B cell (primary cell): ENCODE results near the gene AGBL3. TPM values are rescaled to one million over a fixed set of nuclear protein-coding genes. Genes with fewer than 3 reads are reported as not detected.

Experiments
- ATAC-seq: fragments of 200-7000 bp; cut with Tn5 transposase; one replicate; pipeline ENCODE4 v1.10.0; 2021; ENCODE audit warnings: low read depth, mild to moderate bottlenecking, moderate number of reproducible peaks, moderate library complexity
- CTCF ChIA-PET: fragments of 350-600 bp; sonication (Branson Sonifier 250); formaldehyde crosslinking; loops from one replicate; lab custom pipeline; 2021; ENCODE audit warnings: antibody characterized with exemption, inconsistent platforms; lab: Charles Lee
- POLR2A ChIA-PET: fragments of 350-600 bp; sonication (Branson Sonifier 250); formaldehyde crosslinking; loops from one replicate; lab custom pipeline; 2021; ENCODE audit warnings: antibody characterized with exemption; lab: Charles Lee
- DNase-seq: peaks from one replicate; pipeline ENCODE4 v3.0.0; 2013
- H2AFZ ChIP-seq: 2 replicates; pipeline ENCODE4 v1.6.1; 2012; ENCODE audit warnings: mild to moderate bottlenecking, low read depth, low read length; ENCODE audit not compliant: insufficient read depth, poor library complexity, severe bottlenecking
- H3K27ac ChIP-seq, 2 donors: 1 replicate in 1 of 2; 2 replicates in 1 of 2; pipeline ENCODE4 v1.5.1; 2012 to 2013; ENCODE audit warnings: low read length in 2 of 2, mild to moderate bottlenecking in 2 of 2, moderate library complexity in 1 of 2
- H3K27me3 ChIP-seq, 4 experiments: fragments of 200-600 bp in 1 of 4; sonication (generic) in 1 of 4; replicated peaks in 1 of 4; 1 replicate in 2 of 4; 2 replicates in 2 of 4; pipeline versions ENCODE4 v1.6.1 to v1.7.0; 2013 to 2016; ENCODE audit warnings: low read length in 3 of 4, mild to moderate bottlenecking in 2 of 4, mixed read lengths in 1 of 4, moderate library complexity in 1 of 4; ENCODE audit not compliant: insufficient read depth in 4 of 4, control insufficient read depth in 3 of 4; ENCODE audit errors: control extremely low read depth in 1 of 4
- H3K36me3 ChIP-seq, 2 experiments: replicated peaks in 1 of 2; 1 replicate in 1 of 2; 2 replicates in 1 of 2; pipeline versions ENCODE4 v1.6.1 to v1.7.1; 2013; ENCODE audit warnings: low read length in 1 of 2; ENCODE audit not compliant: insufficient read depth in 2 of 2, control insufficient read depth in 1 of 2; ENCODE audit errors: control extremely low read depth in 1 of 2, extremely low read depth in 1 of 2
- H3K4me1 ChIP-seq, 2 donors: fragments of 200-600 bp in 1 of 2; sonication (generic) in 1 of 2; 1 replicate in 1 of 2; 2 replicates in 1 of 2; pipeline versions ENCODE4 v1.5.1 to v1.6.1; 2013 to 2017; ENCODE audit warnings: low read length in 2 of 2; ENCODE audit not compliant: control insufficient read depth in 2 of 2, insufficient read depth in 2 of 2
- H3K4me2 ChIP-seq: replicated peaks from 2 replicates; pipeline ENCODE3; 2012; ENCODE audit warnings: mild to moderate bottlenecking, low read depth, low read length; ENCODE audit not compliant: poor library complexity, severe bottlenecking
- H3K4me3 ChIP-seq, 5 experiments: fragments of 200-600 bp in 1 of 5; sonication (generic) in 1 of 5; 1 replicate in 3 of 5; 2 replicates in 2 of 5; pipeline versions ENCODE4 v1.5.1 to v1.7.0; 2011 to 2016; ENCODE audit warnings: low read length in 4 of 5, mild to moderate bottlenecking in 4 of 5, low read depth in 2 of 5, control low read depth in 1 of 5, moderate library complexity in 1 of 5; ENCODE audit not compliant: insufficient read depth in 1 of 5; ENCODE audit errors: control extremely low read depth in 1 of 5, extremely low read depth in 1 of 5
- H3K79me2 ChIP-seq: fragments of 200-600 bp; sonication (generic); one replicate; pipeline ENCODE4 v1.6.0; 2016; ENCODE audit warnings: low read length; ENCODE audit not compliant: control insufficient read depth, insufficient read depth
- H3K9ac ChIP-seq: fragments of 200-600 bp; sonication (generic); 2 replicates; pipeline ENCODE4 v1.6.1; 2017; ENCODE audit warnings: mild to moderate bottlenecking, low read length, moderate library complexity
- H3K9me3 ChIP-seq, 3 donors: one replicate each; pipeline versions ENCODE4 v1.6.1 to v1.7.1; 2013; ENCODE audit warnings: low read length in 2 of 3; ENCODE audit not compliant: control insufficient read depth in 2 of 3, insufficient read depth in 1 of 3; ENCODE audit errors: control extremely low read depth in 1 of 3
- H4K20me1 ChIP-seq: 2 replicates; pipeline ENCODE4 v1.6.0; 2012; ENCODE audit warnings: mild to moderate bottlenecking, low read length; ENCODE audit not compliant: insufficient read depth, control insufficient read depth, poor library complexity, severe bottlenecking
- H3K27ac Mint-ChIP-seq: one replicate; pipeline ENCODE4 v1.8.0; 2021; ENCODE audit warnings: mixed read lengths
- H3K27me3 Mint-ChIP-seq: one replicate; pipeline ENCODE4 v1.8.0; 2021; ENCODE audit warnings: mixed read lengths
- H3K4me1 Mint-ChIP-seq: one replicate; pipeline ENCODE4 v1.8.0; 2021; ENCODE audit warnings: mixed read lengths
- H3K4me3 Mint-ChIP-seq: one replicate; pipeline ENCODE4 v1.8.0; 2021; ENCODE audit warnings: mixed read lengths
- H3K9me3 Mint-ChIP-seq: one replicate; pipeline ENCODE4 v1.8.0; 2022; ENCODE audit warnings: mixed read lengths; ENCODE audit not compliant: insufficient read depth
- EZH2 ChIP-seq: IDR thresholded peaks from 2 replicates; pipeline ENCODE4 v1.6.1; 2012; ENCODE audit warnings: borderline replicate concordance, low read depth, mild to moderate bottlenecking, moderate library complexity, low read length; ENCODE audit not compliant: insufficient read depth, poor library complexity, severe bottlenecking
- WGBS: methylation state at CpG from one replicate; pipeline ENCODE4 v1.1.5; 2013; ENCODE audit warnings: missing lambda C conversion rate; ENCODE audit not compliant: insufficient coverage; 5-methylcytosine and 5-hydroxymethylcytosine counted together
- intact Hi-C: fragments of 100-400 bp; cut with micrococcal nuclease; formaldehyde crosslinking; loops from one replicate; pipeline ENCODE4 v1.10.0; 2022
- polyA plus RNA-seq: library from polyadenylated mRNA; depleted of rRNA; stranded (reverse); fragments of >200 nt; gene quantifications from 2 replicates; pipeline ENCODE4 v1.2.3, GENCODE V29; 2012
- total RNA-seq, 2 donors: library from RNA; stranded (reverse); fragments of 120-200 nt in 1 of 2; gene quantifications; 1 replicate in 1 of 2; 2 replicates in 1 of 2; pipeline versions ENCODE4 v1.2.3 to v1.2.4, GENCODE V29; 2013 to 2022
- TF ChIP-seq, protein P1 (sequence below): fragments of 200-600 bp; IDR thresholded peaks from one replicate; pipeline ENCODE4 v1.8.0; 2022; ENCODE audit warnings: antibody characterized with exemption, mild to moderate bottlenecking

Gene AGBL3
- total and polyA plus RNA-seq, 2 donors (not counting 1 experiment from before 2014, with no cell fraction given): 0.51 to 10.9 TPM

DNA sequence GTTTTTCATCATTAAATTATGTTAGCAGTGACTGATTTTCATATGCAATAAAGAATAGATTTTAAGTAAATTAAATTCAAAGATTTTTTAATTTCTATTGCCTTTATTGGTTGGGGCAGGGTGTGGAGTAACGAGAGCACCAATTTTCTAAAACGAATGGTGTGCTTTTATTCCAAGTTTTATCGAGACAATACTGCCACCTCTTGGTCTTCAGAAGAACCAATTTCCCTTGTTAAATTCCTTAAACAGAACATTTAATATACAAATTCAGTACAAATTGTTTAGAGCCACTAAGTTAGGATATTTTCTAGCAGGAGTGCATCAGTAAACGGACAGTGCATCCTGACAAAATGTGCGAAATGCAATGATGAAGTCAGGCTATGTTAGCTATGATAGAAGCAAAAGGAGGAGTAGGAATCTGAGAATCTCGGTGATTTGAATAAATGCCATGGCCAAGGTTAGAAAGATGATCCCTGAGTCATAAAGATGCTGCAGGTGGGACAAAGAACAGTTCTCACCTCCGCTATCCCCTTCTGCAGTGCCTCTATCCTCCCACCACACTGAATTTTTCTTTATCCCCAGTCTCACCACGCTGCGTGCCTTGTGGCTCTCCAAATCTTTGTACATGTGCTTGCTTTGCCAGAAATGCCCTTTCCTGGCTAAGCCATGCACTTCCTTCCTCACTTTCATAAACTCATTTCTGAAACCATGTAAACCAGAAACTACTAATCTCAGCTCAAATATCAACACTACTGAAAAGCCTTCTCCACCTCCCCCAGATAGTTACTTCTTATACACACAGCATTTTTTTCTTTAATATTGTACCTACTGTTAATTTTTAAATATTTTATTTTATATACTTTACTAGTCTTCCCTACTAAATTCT lies 31.9 kb upstream of the AGBL3 start:
- no peak for TF ChIP-seq EZH2
- TF ChIP-seq, protein P1, sequence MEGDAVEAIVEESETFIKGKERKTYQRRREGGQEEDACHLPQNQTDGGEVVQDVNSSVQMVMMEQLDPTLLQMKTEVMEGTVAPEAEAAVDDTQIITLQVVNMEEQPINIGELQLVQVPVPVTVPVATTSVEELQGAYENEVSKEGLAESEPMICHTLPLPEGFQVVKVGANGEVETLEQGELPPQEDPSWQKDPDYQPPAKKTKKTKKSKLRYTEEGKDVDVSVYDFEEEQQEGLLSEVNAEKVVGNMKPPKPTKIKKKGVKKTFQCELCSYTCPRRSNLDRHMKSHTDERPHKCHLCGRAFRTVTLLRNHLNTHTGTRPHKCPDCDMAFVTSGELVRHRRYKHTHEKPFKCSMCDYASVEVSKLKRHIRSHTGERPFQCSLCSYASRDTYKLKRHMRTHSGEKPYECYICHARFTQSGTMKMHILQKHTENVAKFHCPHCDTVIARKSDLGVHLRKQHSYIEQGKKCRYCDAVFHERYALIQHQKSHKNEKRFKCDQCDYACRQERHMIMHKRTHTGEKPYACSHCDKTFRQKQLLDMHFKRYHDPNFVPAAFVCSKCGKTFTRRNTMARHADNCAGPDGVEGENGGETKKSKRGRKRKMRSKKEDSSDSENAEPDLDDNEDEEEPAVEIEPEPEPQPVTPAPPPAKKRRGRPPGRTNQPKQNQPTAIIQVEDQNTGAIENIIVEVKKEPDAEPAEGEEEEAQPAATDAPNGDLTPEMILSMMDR: peak; percentile 73
- ChIA-PET CTCF (interaction anchor here (0.8 to 8.2 kb wide), 13 partner anchors 8 to 522 kb away, joined by 3 to 106 read pairs (median 3); partner anchors contain the start of gene CYREN), POLR2A (no interaction called here)
- H3K4me1 ChIP-seq: no peaks in the 10 kb centered on the region
- no peak overlapping the region for H3K4me3 ChIP-seq
- Mint-ChIP-seq H3K4me3 (no peak overlapping the region), H3K9me3 (no peaks in the 10 kb centered on the region), H3K27me3 (no peaks in the 10 kb centered on the region), H3K27ac (no peak overlapping the region), H3K4me1 (no peaks in the 10 kb centered on the region)
- ATAC-seq (no peak), DNase-seq (peak; percentile 47)
- no peaks in the 10 kb centered on the region for H3K36me3 ChIP-seq
- 67% methylated on average over 6 of the region's 9 CpGs for WGBS
- no peak overlapping the region for H3K9ac ChIP-seq
- H3K27me3 ChIP-seq: no peaks in the 10 kb centered on the region
- no peak overlapping the region for H3K27ac ChIP-seq
- no peak overlapping the region for H2AFZ ChIP-seq
- H3K4me2 ChIP-seq: no peak overlapping the region
- no peaks in the 10 kb centered on the region for H3K9me3 ChIP-seq
- H3K79me2 ChIP-seq: no peaks in the 10 kb centered on the region
- H4K20me1 ChIP-seq: no peaks in the 10 kb centered on the region
- intact Hi-C loops: loop anchor here (1.0 to 10.0 kb wide), 5 partner anchors 267 to 522 kb away; partner anchors contain the start of gene AKR1B15

DNA sequence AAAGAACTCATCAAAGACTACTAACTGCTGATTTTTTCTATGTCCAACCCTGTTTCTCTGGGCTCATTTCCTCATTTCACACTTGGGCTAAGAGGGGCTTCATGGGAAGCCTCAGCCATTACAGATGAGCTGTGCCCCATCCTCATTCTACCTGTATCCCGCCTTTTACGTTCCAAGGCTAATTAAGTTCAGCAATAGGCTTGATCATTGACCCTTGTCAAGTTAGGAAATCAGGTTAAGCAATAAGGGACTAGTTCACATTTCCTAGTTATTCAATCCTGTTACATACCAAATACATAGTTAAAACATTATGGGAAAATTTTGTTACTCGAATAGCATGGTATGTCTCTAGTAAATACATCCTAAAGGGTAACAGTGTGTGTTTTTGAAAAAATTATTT lies 29.3 kb upstream of the AGBL3 start:
- H3K27me3 Mint-ChIP-seq: peaks cover 3% of the 10 kb centered on the region
- intact Hi-C loops: loop anchor here (10.0 kb wide), 1 partner anchor 412 kb away; the partner anchor contains the start of gene AKR1B15

More for the DNA sequence above, 29.3 kb upstream of the AGBL3 start:
- Histone ChIP-seq H3K27me3 (no peaks in the 10 kb centered on the region), H2AFZ (no peak overlapping the region), H3K4me1 (no peaks in the 10 kb centered on the region), H3K36me3 (no peaks in the 10 kb centered on the region), H3K4me3 (no peak overlapping the region), H3K27ac (no peak overlapping the region), H3K9ac (no peak overlapping the region), H3K4me2 (no peak overlapping the region), H3K79me2 (no peaks in the 10 kb centered on the region), H3K9me3 (no peaks in the 10 kb centered on the region), H4K20me1 (no peaks in the 10 kb centered on the region)
- Mint-ChIP-seq H3K27ac (no peak overlapping the region), H3K4me1 (no peaks in the 10 kb centered on the region), H3K9me3 (no peaks in the 10 kb centered on the region), H3K4me3 (no peak overlapping the region)
- no peak for ATAC-seq
- TF ChIP-seq EZH2: no peak
- TF ChIP-seq, protein P1: no peak
- DNase-seq: no peak
- WGBS: no CpG with 5 or more reads among the region's 3 CpGs
- CTCF ChIA-PET: interaction anchor here (1.4 to 2.1 kb wide), 2 partner anchors 298 to 324 kb away, joined by 3 to 9 read pairs; no protein-coding TSS in a partner anchor
- POLR2A ChIA-PET: no interaction called here
